NOMO-1 (cell line): ENCODE results near the gene FAT4.
A peak's percentile ranks its signal among the peaks of the same experiment; 100 is the strongest.

Experiments
- DNase-seq, 2 experiments: peaks; one replicate each; lab custom pipeline; 2025; ENCODE audit not compliant: unreplicated experiment in 2 of 2; lab: John Stamatoyannopoulos, UW

Gene FAT4

DNA sequence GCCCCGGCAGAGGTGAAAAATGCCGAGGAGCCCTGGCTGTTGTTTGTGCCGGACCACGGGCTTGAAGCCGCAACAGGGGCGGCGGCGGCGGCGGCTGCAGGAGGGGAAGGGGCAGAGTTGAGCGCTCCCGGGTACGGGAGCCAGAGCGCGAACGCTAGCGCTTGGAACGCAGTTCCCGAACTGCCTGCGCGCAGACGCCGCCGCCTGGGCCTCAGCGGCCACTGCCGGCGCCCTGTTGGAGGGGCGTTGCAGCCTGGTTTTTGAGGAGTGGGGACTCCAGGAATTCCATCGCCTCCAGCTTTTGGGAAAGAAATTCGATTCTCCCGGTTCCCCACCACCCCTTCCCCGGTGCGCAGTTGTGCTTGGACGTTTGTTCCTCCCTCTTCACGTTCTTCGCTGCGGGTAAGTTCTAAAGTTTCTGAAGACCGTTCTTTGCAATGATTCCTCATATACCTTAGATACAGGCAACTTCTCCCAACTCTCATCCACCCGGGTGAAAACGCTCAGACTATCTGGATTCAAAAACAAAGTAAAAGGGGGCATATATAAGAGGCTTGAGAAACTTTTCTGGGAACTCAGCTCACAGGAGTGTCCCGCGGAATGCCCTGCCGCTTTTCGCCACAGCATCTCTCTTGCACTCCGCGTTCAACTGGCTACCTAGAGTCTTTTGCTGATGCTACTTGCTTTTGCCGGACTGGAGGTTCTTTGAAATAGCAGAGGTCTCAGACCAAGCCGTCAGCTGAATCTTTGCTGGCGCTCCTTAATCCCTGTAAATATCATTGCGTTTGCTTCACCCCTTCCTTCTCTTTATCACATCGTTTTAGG, 1.0 kb downstream of the FAT4 start:
- DNase-seq: peak in 1 of 2 experiments; percentile 19

DNA sequence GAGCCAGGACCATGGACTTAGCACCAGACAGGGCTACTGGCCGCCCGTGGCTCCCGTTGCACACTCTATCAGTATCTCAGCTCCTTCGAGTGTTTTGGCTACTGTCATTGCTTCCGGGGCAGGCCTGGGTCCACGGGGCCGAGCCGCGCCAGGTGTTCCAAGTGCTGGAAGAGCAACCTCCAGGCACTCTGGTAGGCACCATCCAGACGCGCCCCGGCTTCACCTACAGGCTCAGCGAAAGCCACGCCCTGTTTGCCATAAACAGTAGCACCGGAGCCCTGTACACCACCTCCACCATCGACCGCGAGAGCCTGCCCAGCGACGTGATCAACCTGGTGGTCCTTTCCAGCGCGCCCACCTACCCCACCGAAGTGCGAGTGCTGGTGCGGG, 1.6 kb downstream of the FAT4 start:
- DNase-seq: no peak

DNA sequence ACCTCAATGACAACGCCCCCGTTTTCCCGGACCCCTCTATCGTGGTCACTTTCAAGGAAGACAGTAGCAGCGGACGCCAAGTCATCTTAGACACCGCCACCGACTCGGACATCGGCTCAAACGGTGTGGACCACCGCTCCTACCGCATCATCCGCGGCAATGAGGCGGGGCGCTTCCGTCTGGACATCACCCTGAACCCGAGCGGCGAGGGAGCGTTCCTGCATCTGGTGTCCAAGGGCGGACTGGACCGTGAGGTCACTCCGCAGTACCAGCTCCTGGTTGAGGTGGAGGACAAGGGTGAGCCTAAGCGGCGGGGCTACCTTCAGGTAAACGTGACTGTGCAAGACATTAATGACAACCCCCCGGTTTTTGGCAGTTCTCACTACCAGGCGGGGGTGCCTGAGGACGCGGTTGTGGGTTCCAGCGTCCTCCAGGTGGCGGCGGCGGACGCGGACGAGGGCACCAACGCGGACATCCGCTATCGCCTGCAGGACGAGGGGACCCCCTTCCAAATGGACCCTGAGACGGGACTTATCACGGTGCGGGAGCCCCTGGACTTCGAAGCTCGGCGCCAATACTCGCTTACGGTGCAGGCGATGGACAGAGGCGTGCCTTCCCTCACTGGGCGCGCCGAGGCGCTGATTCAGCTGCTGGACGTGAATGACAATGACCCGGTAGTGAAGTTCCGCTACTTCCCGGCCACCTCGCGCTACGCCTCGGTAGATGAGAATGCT, 2.2 kb downstream of the FAT4 start:
- DNase-seq: peak; percentile 25 to 68

DNA sequence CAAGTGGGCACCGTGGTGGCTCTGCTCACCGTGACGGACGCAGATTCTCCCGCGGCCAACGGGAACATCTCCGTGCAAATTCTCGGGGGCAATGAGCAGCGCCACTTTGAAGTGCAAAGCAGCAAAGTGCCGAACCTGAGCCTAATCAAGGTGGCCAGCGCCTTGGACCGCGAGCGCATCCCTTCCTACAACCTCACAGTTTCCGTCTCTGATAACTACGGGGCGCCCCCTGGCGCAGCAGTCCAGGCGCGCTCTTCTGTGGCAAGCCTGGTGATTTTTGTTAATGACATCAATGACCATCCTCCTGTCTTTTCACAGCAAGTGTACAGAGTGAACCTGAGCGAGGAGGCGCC, 2.7 kb downstream of the FAT4 start:
- DNase-seq: no peak

DNA sequence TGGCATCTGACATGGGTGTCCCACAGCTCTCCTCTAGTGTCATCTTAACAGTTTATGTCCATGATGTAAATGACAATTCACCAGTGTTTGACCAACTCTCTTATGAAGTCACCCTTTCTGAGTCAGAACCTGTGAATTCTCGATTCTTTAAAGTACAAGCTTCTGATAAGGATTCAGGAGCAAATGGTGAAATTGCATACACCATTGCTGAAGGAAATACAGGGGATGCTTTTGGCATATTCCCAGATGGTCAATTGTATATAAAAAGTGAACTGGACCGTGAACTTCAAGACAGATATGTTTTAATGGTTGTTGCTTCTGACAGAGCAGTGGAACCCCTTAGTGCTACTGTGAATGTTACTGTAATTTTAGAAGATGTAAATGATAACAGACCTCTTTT, 4.6 kb downstream of the FAT4 start:
- no peak for DNase-seq

DNA sequence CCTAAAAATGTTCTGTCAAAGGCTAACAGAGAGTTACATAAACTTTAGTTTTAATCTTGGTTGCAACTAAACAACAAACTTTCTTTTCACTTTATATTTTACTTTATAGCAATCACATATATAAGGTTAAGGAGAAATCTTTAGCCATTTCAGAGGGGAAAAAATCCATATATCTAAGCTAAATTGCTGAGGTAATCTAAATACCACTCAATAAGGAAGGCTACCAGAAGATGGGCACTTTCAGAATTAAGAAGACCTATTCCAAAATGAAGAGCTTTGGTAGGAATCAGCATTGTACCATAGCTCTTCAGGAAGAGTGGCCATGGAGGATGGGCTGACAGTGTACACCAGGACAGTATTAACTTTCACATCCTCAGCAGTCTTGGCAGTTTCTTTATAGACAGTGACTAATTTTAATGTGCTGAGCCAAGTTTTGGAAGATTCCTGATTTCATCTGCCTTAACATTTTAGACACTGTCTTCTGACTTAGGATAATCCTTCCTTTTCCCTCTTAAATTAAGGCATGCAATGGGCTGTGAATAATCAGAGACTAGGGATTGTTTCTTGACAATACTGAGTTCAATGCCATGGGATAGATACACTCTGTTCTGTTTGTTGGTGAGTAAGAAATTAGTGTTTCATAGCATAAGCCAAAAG, 7.1 kb downstream of the FAT4 start:
- DNase-seq: no peak

DNA sequence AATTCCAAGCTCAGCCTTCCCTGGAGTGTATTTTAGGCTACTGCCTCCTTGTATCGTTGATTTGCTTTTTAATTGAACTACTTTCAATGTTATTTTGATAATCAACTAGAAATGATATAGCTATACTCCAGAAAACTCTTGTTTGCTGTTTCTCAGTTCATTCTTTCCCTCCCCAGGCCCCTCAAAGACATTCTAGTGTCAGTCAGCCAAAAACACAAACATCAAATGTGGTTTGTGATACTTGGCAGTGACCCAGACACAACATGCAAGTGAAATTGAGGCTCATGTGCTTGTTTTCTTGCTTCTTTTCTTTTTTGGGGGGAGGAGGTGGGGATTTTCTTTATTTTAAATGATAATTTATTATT, 7.6 kb downstream of the FAT4 start:
- no peak for DNase-seq

DNA sequence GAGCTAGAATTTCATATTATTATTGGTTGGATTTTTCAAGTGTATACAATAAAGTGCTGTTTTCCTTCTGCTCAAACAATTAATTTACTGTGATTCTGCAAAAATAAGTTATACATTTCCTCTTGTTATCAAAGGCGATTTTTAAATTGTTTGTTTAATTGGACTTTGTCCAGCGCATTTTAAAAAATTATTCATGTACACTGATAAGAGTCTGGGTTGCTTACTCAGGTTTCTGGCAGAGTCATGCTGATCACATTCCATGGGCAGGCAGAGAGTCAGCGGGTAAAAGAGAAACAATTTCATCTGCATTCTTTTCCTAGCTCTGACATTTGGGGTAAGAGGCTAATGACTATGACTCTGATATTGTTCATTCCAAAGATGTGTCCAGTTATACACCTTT, 8.9 kb downstream of the FAT4 start:
- no peak for DNase-seq

DNA sequence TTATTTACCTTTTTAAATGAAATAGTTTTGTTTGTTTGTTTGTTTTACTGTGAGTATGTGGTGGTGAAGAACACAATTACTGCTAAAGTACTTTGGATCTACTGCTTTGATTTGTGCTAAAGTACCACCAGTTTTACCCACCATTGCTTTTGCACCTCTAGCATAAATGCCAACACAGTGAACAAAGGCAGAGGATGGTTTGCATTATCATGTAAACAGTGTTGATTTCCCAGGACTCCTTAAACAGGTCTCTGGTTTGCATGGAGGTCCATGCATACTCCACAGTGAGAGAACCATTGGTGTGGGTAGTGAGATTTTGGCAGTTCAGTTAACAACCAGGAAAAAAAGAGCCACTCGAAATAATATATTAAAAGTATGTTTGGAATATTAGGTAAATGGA, 11.0 kb downstream of the FAT4 start:
- no peak for DNase-seq

DNA sequence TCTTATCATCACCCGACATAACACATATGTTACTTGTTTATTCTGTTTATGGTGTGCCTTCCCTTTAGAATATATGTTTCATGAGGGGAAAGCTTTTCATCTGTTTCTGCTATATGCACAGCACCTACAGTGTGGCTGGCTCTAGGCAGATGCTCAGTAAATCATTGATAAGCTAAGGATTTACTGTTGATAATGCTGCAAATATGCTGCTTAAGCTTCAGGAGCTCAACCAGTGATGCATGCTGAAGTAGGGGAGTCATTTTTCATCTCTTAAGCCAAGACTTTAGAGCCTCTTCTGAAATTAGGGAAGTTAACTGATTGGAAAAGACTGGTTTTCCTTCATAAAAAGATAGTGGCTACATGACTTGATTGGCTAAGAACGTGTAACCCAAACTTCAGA, 16.4 kb downstream of the FAT4 start:
- no peak for DNase-seq

DNA sequence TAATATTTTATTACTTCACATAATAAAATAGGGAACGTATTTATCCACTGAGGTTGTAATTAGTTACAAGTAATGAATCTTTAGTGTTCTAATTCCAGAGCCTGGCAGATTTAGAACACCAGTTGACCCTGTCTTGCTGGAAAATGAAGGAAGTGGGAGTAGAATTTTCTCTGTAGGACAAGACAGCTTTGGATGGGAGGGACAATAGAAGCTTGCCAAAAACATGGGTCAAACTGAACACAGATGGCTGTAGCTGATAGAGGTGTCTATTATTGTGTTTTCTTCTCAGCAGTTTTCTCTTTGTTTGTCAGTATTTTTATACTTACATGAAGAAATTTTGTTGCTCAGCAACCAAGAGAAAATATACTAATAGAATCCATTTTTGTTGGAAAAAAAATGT, 20.2 kb downstream of the FAT4 start:
- DNase-seq: no peak

DNA sequence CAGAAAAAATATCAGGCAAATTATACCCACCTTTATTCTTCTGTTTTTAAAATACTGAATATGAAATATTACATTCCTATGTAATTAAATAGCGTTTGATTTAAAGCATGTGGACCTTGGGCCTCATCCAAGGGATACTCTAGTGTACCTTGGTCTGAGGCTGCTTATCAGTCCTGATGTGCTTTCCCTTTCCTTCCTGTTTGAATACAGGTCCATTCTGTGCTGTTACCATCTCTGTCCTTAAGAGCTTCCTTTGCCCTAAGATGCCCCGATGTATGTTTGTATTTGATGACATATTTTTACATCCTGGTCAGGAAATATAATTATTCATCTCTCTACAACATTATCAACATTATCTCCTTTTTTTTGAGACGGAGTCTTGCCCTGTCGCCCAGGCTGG, 24.1 kb downstream of the FAT4 start:
- DNase-seq: no peak

DNA sequence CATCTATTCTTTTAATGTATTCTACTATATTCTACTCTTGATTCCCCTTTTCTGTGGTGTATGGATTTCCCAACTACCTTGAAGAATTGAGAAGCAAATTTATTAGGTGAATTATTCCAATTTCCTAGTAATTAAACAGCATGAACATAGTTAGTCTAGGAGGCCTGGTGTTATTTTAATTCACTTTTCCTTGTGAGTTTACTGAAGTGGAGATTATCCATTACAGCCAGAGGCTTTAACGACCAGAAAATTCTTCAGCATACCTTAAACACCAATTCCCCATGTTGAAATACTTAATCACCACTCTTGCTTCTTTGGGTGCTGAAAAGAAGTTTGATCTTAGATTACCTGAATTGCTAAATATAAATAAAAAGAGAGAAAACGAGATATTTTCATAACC, 29.4 kb downstream of the FAT4 start:
- no peak for DNase-seq

DNA sequence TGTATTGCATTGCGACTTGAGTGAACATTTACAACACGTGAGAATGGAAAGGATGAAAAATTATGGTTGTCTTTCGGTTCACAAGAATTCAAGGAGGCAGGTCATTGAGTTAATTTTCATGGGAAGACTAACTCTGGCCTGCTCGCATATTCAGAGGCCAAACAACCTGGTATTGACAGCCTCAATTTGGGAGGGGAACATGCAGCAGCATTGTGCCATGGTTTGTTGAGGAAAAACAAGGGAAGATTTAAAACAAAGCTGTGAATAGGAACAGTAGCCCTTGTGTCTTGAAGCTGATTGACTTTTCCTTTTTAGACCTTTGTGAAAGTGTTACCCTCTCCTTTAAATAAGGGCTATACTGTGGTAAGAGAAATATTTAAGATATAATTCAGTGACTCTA, 31.9 kb downstream of the FAT4 start:
- no peak for DNase-seq

DNA sequence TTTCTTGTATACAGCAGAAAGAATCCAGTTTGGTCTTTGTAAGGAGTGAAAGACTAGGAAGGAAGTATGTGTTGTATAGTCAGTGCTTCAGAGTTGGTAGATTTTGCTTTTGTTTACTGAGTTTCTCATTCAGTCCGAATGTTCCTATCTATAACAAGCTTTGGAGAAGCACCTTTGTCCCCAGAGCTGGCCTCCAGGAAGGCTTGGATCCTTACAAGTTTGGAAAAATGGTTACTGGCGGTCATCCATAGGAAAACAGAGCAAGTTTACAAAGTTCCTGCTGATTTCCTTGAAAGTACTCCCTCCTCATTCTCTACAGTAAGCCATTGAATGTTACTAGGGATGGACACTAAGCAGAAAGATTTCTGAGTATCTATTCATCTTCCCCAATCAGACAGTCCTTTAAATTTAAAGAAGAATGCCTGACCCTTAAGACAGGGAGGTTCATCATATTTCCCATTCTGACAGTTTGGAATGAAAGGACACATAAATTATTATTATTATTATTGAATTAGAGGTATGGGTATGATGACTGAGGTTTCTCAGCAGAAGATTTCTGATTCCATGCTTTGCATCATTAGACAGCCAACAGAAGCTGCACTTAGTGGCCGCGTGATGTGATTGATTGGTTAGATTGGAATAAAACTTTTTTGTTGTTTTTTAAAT, 35.8 kb downstream of the FAT4 start:
- no peak for DNase-seq

DNA sequence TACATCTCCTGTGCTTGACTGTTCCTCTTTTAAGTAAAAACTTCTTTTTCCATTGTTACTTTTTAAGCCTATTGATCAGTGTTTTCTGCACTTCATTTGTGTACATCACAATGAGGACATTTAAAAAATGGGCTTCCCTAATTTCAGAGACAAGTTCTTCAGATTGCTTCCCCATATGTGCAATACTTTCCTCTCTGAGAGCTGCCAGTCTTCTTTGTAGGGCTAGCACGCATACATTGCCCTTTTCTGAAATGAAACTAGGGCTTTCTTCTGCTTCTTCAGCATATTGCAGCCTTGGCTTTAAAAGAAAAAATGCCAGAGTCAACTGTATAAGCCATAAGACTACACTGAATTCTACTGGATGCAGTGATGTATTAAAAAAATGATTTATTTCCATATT, 37.8 kb downstream of the FAT4 start:
- DNase-seq: no peak

DNA sequence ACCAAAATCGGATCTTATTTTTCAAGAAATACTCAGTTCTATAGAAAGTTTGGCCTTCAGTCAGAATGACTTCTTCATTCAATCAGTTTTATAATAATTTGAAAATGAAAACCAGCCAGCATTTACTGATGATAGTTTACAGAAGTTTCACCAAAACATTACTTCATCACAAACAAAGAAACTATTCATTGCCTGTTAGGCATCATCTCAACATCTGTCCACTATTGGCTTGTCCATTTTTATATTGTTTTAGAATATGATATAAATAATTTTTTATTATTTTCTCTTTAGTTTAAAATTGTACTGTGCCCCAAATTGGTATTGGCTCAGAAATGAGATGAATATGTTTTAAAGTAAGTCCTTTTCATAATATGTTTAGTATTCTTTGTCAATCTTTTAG, 38.4 kb downstream of the FAT4 start:
- no peak for DNase-seq

DNA sequence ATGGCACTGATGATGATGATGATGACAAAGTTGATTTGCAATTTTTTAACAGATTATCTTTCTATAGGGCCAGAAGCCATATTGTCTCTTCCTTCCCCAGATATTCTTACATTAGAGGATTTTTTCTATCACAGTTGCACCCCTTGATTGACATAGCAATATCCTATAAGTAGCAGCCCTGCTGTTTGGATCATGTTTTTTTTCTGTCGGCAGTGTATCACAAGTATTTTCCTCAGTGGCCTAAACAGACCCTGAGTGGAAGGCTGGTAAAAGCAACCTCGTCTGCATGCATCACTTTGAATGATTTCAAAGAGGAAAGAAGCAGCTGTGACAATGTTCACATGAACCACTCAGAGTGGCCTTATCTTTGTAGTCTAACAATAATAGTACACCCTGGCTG, 41.0 kb downstream of the FAT4 start:
- no peak for DNase-seq

DNA sequence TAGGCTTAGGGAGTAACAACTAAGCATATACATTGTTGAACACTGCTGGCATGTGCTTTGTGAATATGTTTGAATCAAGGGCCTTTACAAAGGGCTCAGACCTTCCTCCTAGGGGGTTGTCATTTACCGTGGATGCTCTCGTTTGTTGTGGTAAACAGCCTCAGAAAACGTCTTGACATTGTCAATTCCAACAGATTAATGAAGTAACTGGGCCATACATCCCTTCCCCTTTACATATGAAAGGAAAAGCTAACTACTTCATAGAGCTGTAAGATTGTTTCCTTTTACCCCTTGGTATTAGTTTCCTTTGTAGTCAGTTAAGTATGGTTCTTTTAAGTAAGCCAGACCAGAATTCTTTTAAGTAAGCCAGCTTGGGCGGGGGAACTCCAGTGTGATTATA, 42.9 kb downstream of the FAT4 start:
- DNase-seq: no peak

DNA sequence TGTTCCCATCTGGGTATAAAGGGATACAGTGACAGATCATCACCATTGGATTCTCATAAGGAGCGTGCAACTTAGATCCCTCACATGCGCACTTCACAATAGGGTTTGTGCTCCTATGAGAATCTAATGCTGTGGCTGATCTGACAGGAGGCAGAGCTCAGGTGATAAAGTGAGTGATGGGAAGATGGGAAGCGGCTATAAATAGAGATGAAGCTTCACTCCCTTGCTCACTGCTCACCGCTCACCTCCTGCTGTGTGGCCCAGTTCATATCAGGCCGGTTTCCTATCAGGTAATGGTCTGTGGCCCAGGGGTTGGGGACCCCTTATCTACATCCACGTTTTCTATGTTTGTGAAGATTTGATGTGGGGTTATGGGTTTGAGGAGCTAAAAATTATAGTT, 43.7 kb downstream of the FAT4 start:
- no peak for DNase-seq

DNA sequence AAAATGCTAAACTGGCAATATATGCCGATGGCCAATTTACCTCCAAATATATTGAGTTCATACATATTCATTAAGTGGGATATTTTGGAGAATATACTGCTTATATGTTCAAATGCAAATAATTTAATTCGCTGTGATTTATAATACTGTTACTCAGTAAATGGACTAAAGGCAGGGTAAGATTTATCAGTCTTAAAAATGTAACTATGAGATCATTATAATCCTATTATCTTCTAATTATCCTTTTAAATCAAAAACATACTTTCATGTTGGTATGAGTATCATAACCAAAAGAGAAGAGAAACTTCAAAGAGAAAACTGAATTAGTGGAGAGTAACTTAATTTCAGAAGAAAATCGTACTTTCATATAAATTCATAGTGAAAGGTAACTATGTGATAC, 44.6 kb downstream of the FAT4 start:
- DNase-seq: no peak
